ENCODE data around the gene FBXW11. TPM values are rescaled to one million over a fixed set of nuclear protein-coding genes. Genes with fewer than 3 reads are reported as not detected.
"Not testable (repeated sequence)": the region's sequence is repeated elsewhere in the genome, so short reads cannot be mapped to it uniquely, and the experiment has no call there.

The FBXW11 gene
- total RNA-seq, 4 donors from 2014 or later, result 61.3 to 76.6 (median 70.2) TPM

GRCh38 chr5:171891595-171891994 is 114.8 kb downstream of the FBXW11 start:
- Histone ChIP-seq H3K36me3 (no peaks in the 10 kb centered on the region), H3K9me3 (no peaks in the 10 kb centered on the region), H3K4me3 (replicated peaks in 1 of 3) (no peak overlapping the region), H3K27ac (no peak overlapping the region), H3K27me3 (no peaks in the 10 kb centered on the region), H3K4me1 (no peaks in the 10 kb centered on the region)
- WGBS, 2 donors, result 79 to 80% methylated on average over 6 of the region's 6 CpGs
- TF ChIP-seq CTCF (IDR thresholded peaks at IDR 0.05) (no peak), POLR2A (IDR thresholded peaks at IDR 0.05) (no peak)
- DNase-seq, result no peak
- intact Hi-C loops (cut with DNase I), result no loop called here

- Histone ChIP-seq H3K4me3 (replicated peaks in 1 of 3) (no peak overlapping the region), H3K36me3 (no peaks in the 10 kb centered on the region), H3K27ac (no peak overlapping the region), H3K4me1 (no peaks in the 10 kb centered on the region), H3K27me3 (no peaks in the 10 kb centered on the region), H3K9me3 (no peaks in the 10 kb centered on the region)
- DNase-seq, result no peak
- TF ChIP-seq POLR2A (IDR thresholded peaks at IDR 0.05), result no peak
- no peak for TF ChIP-seq CTCF (IDR thresholded peaks at IDR 0.05)
- intact Hi-C loops (cut with DNase I), result no loop called here
- WGBS, 2 donors, result 88 to 97% methylated on average over 4 of the region's 4 CpGs
Measured at GRCh38 chr5:171891150-171891549, 115.3 kb downstream of the FBXW11 start.

- no peak for DNase-seq
Measured at GRCh38 chr5:171888051-171888481, 118.4 kb downstream of the FBXW11 start.

GRCh38 chr5:171886037-171886436 is 120.4 kb downstream of the FBXW11 start:
- H3K4me3 ChIP-seq (replicated peaks in 1 of 3); intact Hi-C loops (cut with DNase I); H3K9me3 ChIP-seq; H3K36me3 ChIP-seq; H3K27ac ChIP-seq; H3K27me3 ChIP-seq; H3K4me1 ChIP-seq; DNase-seq: not testable (repeated sequence)
- 91 to 97% methylated on average over 2 of the region's 2 CpGs for WGBS, 2 donors

More at GRCh38 chr5:171888051-171888481, 118.4 kb downstream of the FBXW11 start:
- intact Hi-C loops (cut with DNase I), result no loop called here
- Histone ChIP-seq H3K9me3 (no peaks in the 10 kb centered on the region), H3K27me3 (no peaks in the 10 kb centered on the region), H3K36me3 (no peaks in the 10 kb centered on the region), H3K4me3 (replicated peaks in 1 of 3) (no peak overlapping the region), H3K27ac (no peak overlapping the region), H3K4me1 (no peaks in the 10 kb centered on the region)
- 88 to 91% methylated on average over 3 of the region's 3 CpGs for WGBS, 2 donors
- no peak for TF ChIP-seq CTCF (IDR thresholded peaks at IDR 0.05)
- no peak for TF ChIP-seq POLR2A (IDR thresholded peaks at IDR 0.05)

DNA sequence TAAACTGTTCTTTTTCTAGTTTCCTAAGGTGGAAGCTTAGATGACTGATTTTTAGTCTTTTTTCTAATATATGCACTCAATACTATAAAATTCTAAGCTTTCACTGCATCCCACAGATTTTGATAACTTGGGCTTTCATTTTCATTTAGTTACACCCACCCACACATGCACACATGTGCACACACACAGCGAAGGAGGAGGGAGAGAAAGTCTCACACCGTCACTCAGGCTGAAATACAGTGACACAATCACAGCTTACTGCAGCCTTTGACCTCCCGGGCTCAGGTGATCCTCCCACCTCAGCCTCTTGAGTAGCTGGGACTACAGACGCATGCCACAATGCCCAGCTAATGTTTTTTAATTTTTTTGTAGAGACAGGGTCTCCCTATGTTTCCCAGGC is 124.3 kb downstream of the FBXW11 start:
- TF ChIP-seq POLR2A (IDR thresholded peaks at IDR 0.05), result no peak
- TF ChIP-seq CTCF (IDR thresholded peaks at IDR 0.05), result no peak
- Histone ChIP-seq H3K4me1 (no peaks in the 10 kb centered on the region), H3K36me3 (peaks cover 6 to 14% of the 10 kb centered on the region in 2 donors), H3K27ac (no peak overlapping the region), H3K27me3 (no peaks in the 10 kb centered on the region), H3K9me3 (no peaks in the 10 kb centered on the region), H3K4me3 (replicated peaks in 1 of 3) (no peak overlapping the region)
- 90 to 95% methylated on average over 4 of the region's 4 CpGs for WGBS, 2 donors
- intact Hi-C loops (cut with DNase I), result no loop called here
- DNase-seq, result no peak

- TF ChIP-seq POLR2A (IDR thresholded peaks at IDR 0.05) (no peak), CTCF (IDR thresholded peaks at IDR 0.05) (no peak)
- no peak for DNase-seq
- H3K27me3 ChIP-seq, result no peaks in the 10 kb centered on the region
- intact Hi-C loops (cut with DNase I), result no loop called here
- no peaks in the 10 kb centered on the region for H3K9me3 ChIP-seq
- 89 to 93% methylated on average over 2 of the region's 2 CpGs for WGBS, 2 donors
- H3K4me1 ChIP-seq, result no peaks in the 10 kb centered on the region
- no peak overlapping the region for H3K4me3 ChIP-seq (replicated peaks in 1 of 3)
- H3K36me3 ChIP-seq, result peaks cover 18 to 24% of the 10 kb centered on the region in 2 donors
- H3K27ac ChIP-seq, result no peak overlapping the region
Measured at GRCh38 chr5:171874234-171874633, 132.2 kb downstream of the FBXW11 start.

Data from thyroid gland (tissue), 4 donors.